Vagina (tissue), 2 donors: ENCODE results near the gene VENTX. TPM values are rescaled to one million over a fixed set of nuclear protein-coding genes. Genes with fewer than 3 reads are reported as not detected.

Experiments used
- DNase-seq, 2 donors: peaks; one replicate each; pipeline ENCODE4 v3.0.0-alpha.2; 2017; ENCODE audit errors: extremely low spot score in 2 of 2
- H3K27ac ChIP-seq: fragments of 200-600 bp; sonication (generic); one replicate; pipeline ENCODE4 v1.5.1; 2019
- H3K27me3 ChIP-seq: fragments of 200-600 bp; sonication (generic); one replicate; pipeline ENCODE4 v1.5.1; 2019
- H3K36me3 ChIP-seq, 2 donors: fragments of 200-600 bp; sonication (generic); one replicate each; pipeline ENCODE4 v1.5.1; 2017 to 2019
- H3K4me1 ChIP-seq: fragments of 200-600 bp; sonication (generic); one replicate; pipeline ENCODE4 v1.5.1; 2019
- H3K4me3 ChIP-seq, 2 donors: fragments of 200-600 bp; sonication (generic); 1 replicate in 1 of 2; 2 replicates in 1 of 2; pipeline ENCODE4 v1.5.1; 2016 to 2019
- H3K9me3 ChIP-seq: fragments of 200-600 bp; sonication (generic); one replicate; pipeline ENCODE4 v1.5.1; 2019
- POLR2A ChIP-seq, 2 donors: fragments of 450-650 bp; IDR thresholded peaks; one replicate each; pipeline ENCODE4 v1.6.1; 2017; ENCODE audit warnings: antibody characterized with exemption in 2 of 2, mild to moderate bottlenecking in 2 of 2, moderate library complexity in 2 of 2
- POLR2AphosphoS5 ChIP-seq, 2 donors: sonication (generic); formaldehyde crosslinking; IDR thresholded peaks; one replicate each; pipeline ENCODE4 v1.9.0; 2017; ENCODE audit warnings: antibody characterized with exemption in 2 of 2, mild to moderate bottlenecking in 2 of 2, low read depth in 1 of 2; ENCODE audit not compliant: insufficient read depth in 1 of 2
- intact Hi-C: fragments of 100-400 bp; cut with DNase I; formaldehyde crosslinking; loops from one replicate; pipeline ENCODE4 v1.15.1; 2023
- microRNA counts, 2 donors: library from miRNA; unstranded; fragments of <30 nt; microRNA quantifications; one replicate each; lab custom pipeline; 2016 to 2017
- microRNA-seq: library from miRNA; unstranded; fragments of <30 nt; microRNA quantifications from one replicate; pipeline ENCODE4, GENCODE V29; 2017; ENCODE audit warnings: borderline number of aligned reads, borderline replicate concordance
- total RNA-seq: library from RNA; depleted of rRNA; stranded (reverse); fragments of >200 nt; gene quantifications from one replicate; pipeline ENCODE4 v1.2.3, GENCODE V29; 2016
- TF ChIP-seq, protein P1 (sequence below), 3 experiments: fragments of 450-650 bp in 2 of 3; fragments of 200-600 bp in 1 of 3; sonication (generic) in 1 of 3; IDR thresholded peaks; one replicate each; pipeline ENCODE4 v1.5.1; 2017 to 2019; ENCODE audit warnings: antibody characterized with exemption in 3 of 3, mild to moderate bottlenecking in 2 of 3, moderate library complexity in 2 of 3

The VENTX gene
- total RNA-seq, 1 donor from 2014 or later: 0.98 TPM

DNA sequence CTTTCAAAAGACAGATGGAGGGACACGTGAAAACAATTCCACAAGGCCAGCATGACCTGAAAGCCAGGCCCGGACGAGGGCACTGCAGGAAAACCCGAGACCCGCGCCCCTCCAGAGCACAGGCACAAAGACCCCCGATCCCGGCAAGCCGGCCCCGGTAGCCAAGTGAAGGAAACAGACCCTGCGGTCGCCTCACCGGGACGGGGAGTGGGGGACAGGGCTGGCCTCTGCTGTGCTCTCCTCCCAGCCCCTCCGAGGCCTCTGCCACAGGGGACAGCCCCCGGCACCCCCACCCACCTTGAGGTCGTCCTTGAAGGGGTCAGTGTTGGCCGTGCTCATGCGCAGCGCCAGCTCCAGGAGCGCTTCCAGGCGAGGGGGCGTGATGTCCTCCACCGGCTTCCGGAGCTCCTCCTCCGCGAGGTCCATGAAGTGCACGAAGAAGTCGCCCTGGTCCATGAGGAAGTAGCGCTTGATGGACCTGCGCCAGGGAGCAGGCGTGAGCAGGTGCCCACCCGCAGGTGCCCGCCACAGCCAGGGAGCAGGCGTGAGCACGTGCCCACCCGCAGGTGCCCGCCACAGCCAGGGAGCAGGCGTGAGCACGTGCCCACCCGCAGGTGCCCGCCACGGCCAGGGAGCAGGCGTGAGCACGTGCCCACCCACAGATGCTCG is 50.3 kb downstream of the VENTX start:
- DNase-seq: no peak
- Histone ChIP-seq H3K36me3 (peaks cover 0 to 84% of the 10 kb centered on the region in 2 donors), H3K27me3 (no peaks in the 10 kb centered on the region), H3K27ac (no peak overlapping the region), H3K4me1 (no peaks in the 10 kb centered on the region), H3K9me3 (no peaks in the 10 kb centered on the region), H3K4me3 (no peak overlapping the region)
- intact Hi-C loops: no loop called here
- TF ChIP-seq, protein P1, sequence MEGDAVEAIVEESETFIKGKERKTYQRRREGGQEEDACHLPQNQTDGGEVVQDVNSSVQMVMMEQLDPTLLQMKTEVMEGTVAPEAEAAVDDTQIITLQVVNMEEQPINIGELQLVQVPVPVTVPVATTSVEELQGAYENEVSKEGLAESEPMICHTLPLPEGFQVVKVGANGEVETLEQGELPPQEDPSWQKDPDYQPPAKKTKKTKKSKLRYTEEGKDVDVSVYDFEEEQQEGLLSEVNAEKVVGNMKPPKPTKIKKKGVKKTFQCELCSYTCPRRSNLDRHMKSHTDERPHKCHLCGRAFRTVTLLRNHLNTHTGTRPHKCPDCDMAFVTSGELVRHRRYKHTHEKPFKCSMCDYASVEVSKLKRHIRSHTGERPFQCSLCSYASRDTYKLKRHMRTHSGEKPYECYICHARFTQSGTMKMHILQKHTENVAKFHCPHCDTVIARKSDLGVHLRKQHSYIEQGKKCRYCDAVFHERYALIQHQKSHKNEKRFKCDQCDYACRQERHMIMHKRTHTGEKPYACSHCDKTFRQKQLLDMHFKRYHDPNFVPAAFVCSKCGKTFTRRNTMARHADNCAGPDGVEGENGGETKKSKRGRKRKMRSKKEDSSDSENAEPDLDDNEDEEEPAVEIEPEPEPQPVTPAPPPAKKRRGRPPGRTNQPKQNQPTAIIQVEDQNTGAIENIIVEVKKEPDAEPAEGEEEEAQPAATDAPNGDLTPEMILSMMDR (IDR thresholded peaks at IDR 0.05): no peak
- TF ChIP-seq POLR2A (IDR thresholded peaks at IDR 0.05): no peak

DNA sequence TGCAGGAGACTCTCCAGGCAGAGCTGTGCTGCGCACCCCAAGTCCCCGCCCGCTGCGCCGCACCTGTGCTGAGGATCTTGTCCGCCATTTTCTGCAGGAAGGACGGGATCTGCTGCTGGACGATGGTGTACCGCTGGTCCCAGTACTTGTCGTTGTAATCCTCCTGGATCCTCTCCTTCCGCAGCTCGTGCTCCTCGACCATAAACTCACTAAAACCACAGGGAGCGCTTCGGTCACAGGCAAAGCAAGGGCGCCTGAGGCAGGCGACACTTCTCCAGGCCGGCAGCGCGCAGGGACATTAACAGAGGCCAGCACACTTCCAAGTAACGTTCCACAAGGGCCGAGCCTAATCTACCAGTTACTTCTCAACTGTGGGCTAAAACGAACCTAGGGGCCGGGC is 52.1 kb downstream of the VENTX start:
- peaks cover 0 to 81% of the 10 kb centered on the region in 2 donors for H3K36me3 ChIP-seq
- DNase-seq: no peak

More for the DNA sequence above, 52.1 kb downstream of the VENTX start:
- intact Hi-C loops: no loop called here
- H3K27ac ChIP-seq: no peak overlapping the region
- H3K4me1 ChIP-seq: no peaks in the 10 kb centered on the region
- no peaks in the 10 kb centered on the region for H3K9me3 ChIP-seq
- H3K4me3 ChIP-seq: no peak overlapping the region
- no peaks in the 10 kb centered on the region for H3K27me3 ChIP-seq
- TF ChIP-seq, protein P1 (IDR thresholded peaks at IDR 0.05): no peak
- TF ChIP-seq POLR2AphosphoS5 (IDR thresholded peaks at IDR 0.05; ENCODE audit: insufficient read depth in 1 of 2, low read depth in 1 of 2) (no peak), POLR2A (IDR thresholded peaks at IDR 0.05) (no peak)

MicroRNA genes within 50 kb of the gene (microRNA counts, 767-probe panel; counts per million panel counts)
- microRNA hsa-miR-202-3p (lab: Ali Mortazavi, UCI): 238 to 261 counts per million in 2 donors

Small RNAs within 50 kb of the gene (microRNA-seq; reads per million reads assigned to microRNA genes)
- gene MIR202: 10.5 reads per million, percentile 22 among the genes with 10 or more reads in this experiment

Other genes with a start within 250 kb of the VENTX start
- gene ADGRA1, start 149.9 kb upstream of the VENTX start, total RNA-seq: 0.49 TPM
- gene KNDC1, start 77.6 kb upstream of the VENTX start, total RNA-seq: 3.4 TPM
- gene UTF1, start 7.6 kb upstream of the VENTX start, total RNA-seq: not detected
- gene ADAM8, start 39.0 kb downstream of the VENTX start, total RNA-seq: 11.0 TPM
- gene TUBGCP2, start 71.0 kb downstream of the VENTX start, total RNA-seq: 41.7 TPM
- gene ZNF511, start 71.1 kb downstream of the VENTX start, total RNA-seq: 36.3 TPM
- gene CALY, start 99.0 kb downstream of the VENTX start, total RNA-seq: 4.7 TPM
- not detected for gene PRAP1, start 109.5 kb downstream of the VENTX start, total RNA-seq
- gene FUOM, start 120.2 kb downstream of the VENTX start, total RNA-seq: 54.0 TPM
- 45.4 TPM for gene ECHS1, start 135.5 kb downstream of the VENTX start, total RNA-seq
- 16.9 TPM for gene PAOX, start 141.4 kb downstream of the VENTX start, total RNA-seq
- gene MTG1, start 156.3 kb downstream of the VENTX start, total RNA-seq: 57.5 TPM
- gene SPRN, start 186.8 kb downstream of the VENTX start, total RNA-seq: not detected
- 1.5 TPM for gene SCART1, start 216.1 kb downstream of the VENTX start, total RNA-seq